Activated naive CD4-positive, alpha-beta T cell treated with anti-CD3 and anti-CD28 coated beads, Interleukin-2, amount 50 U/mL, for 72 hours (primary cell): ENCODE results near the gene CNDP1. TPM values are rescaled to one million over a fixed set of nuclear protein-coding genes. Genes with fewer than 3 reads are reported as not detected.
A peak's percentile ranks its signal among the peaks of the same experiment; 100 is the strongest.

Source experiments
- ATAC-seq, 2 donors: fragments of 150-1000 bp; cut with Tn5 transposase; 2 replicates each; pipeline ENCODE4 v1.10.0; 2021; ENCODE audit warnings: mild to moderate bottlenecking in 2 of 2, moderate library complexity in 2 of 2
- DNase-seq, 2 donors: peaks; one replicate each; pipeline ENCODE4 v3.0.0; 2021 to 2022; ENCODE audit warnings: low spot score in 2 of 2
- H3K27ac Mint-ChIP-seq, 2 donors: one replicate each; pipeline ENCODE4 v1.8.0; 2022; ENCODE audit warnings: mild to moderate bottlenecking in 2 of 2, mixed read lengths in 2 of 2
- H3K36me3 Mint-ChIP-seq, 2 donors: one replicate each; pipeline ENCODE4 v1.8.0; 2022; ENCODE audit warnings: mixed read lengths in 2 of 2
- H3K9me3 Mint-ChIP-seq, 2 donors: one replicate each; pipeline ENCODE4 v1.8.0; 2022; ENCODE audit warnings: mixed read lengths in 2 of 2
- total RNA-seq, 2 donors: library from RNA; stranded (reverse); gene quantifications; one replicate each; pipeline ENCODE4 v1.2.3, GENCODE V29; 2022

The CNDP1 gene
- total RNA-seq, 2 donors from 2014 or later, result 0.32 TPM; not detected in 1

DNA sequence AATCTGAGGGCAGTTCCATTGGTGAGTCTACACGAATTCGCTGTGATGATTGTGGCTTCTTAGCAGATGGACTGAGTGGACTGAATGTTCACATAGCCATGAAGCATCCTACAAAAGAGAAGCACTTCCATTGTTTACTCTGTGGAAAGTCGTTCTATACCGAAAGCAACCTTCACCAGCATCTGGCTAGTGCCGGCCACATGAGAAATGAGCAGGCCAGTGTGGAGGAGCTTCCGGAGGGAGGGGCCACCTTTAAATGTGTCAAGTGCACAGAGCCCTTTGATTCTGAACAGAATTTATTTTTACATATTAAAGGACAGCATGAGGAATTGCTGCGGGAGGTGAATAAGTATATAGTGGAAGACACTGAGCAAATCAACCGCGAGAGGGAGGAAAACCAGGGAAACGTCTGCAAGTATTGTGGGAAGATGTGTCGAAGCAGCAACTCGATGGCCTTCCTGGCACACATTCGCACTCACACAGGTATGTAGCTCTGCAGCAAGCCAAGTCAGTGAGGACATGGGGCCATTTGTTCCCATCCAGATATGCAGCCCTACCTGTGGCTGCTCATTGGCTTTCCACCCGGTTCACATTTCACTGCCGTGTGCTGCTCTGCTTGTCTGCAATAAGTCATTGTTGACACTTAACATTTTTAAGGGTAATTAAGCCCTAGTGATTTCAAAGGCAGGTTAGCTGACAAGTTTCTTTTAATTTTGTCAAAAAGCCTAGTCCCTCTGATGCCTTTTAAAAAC lies 101.1 kb downstream of the CNDP1 start:
- no peak for DNase-seq
- Mint-ChIP-seq H3K27ac (peak overlapping the region in 1 of 2 donors; percentile 60), H3K36me3 (peaks cover 24 to 34% of the 10 kb centered on the region in 2 donors), H3K9me3 (peaks cover 0 to 4% of the 10 kb centered on the region in 2 donors)
- ATAC-seq, result no peak

Other genes starting within 250 kb of the CNDP1 start
- gene CYB5A, start 242.5 kb upstream of the CNDP1 start, total RNA-seq, result 10 to 100 TPM; 44.5 to 57.1 TPM
- not detected for gene C18orf63, start 218.7 kb upstream of the CNDP1 start, total RNA-seq
- not detected for gene DIPK1C, start 77.2 kb upstream of the CNDP1 start, total RNA-seq
- 100 to 1,000 TPM; 125 to 133 TPM for gene CNDP2, start 38.1 kb upstream of the CNDP1 start, total RNA-seq
- 10 to 100 TPM; 16.5 to 22.1 TPM for gene ZNF407, start 63.4 kb downstream of the CNDP1 start, total RNA-seq